Suprapubic skin (tissue), 4 donors: Measurements from ENCODE around the gene LIMA1.

Experiments used
- CTCF ChIP-seq, 2 donors: fragments of 200-600 bp in 1 of 2; fragments of 450-650 bp in 1 of 2; sonication (generic) in 1 of 2; IDR thresholded peaks; one replicate each; pipeline ENCODE4 v1.5.1; 2016 to 2019; ENCODE audit warnings: antibody characterized with exemption in 2 of 2, mild to moderate bottlenecking in 1 of 2, moderate library complexity in 1 of 2
- POLR2A ChIP-seq, 2 donors: fragments of 450-650 bp; IDR thresholded peaks; one replicate each; pipeline ENCODE4 v1.6.1; 2017; ENCODE audit warnings: antibody characterized with exemption in 2 of 2, mild to moderate bottlenecking in 2 of 2, moderate library complexity in 2 of 2
- POLR2AphosphoS5 ChIP-seq, 3 donors: sonication (generic); formaldehyde crosslinking; IDR thresholded peaks; one replicate each; pipeline ENCODE4 v1.6.1; 2017; ENCODE audit warnings: antibody characterized with exemption in 3 of 3

- TF ChIP-seq CTCF (IDR thresholded peaks at IDR 0.05) = no peak
- TF ChIP-seq POLR2A (IDR thresholded peaks at IDR 0.05) = no peak
- no peak for TF ChIP-seq POLR2AphosphoS5 (IDR thresholded peaks at IDR 0.05)
Measured at GRCh38 chr12:50145439-50145838, 137.9 kb downstream of the LIMA1 start.
